ENCODE data around the gene UNC119. TPM values are rescaled to one million over a fixed set of nuclear protein-coding genes. Genes with fewer than 3 reads are reported as not detected.

Gene UNC119
- total RNA-seq, 1 experiment from 2014 or later: 57.8 TPM

DNA sequence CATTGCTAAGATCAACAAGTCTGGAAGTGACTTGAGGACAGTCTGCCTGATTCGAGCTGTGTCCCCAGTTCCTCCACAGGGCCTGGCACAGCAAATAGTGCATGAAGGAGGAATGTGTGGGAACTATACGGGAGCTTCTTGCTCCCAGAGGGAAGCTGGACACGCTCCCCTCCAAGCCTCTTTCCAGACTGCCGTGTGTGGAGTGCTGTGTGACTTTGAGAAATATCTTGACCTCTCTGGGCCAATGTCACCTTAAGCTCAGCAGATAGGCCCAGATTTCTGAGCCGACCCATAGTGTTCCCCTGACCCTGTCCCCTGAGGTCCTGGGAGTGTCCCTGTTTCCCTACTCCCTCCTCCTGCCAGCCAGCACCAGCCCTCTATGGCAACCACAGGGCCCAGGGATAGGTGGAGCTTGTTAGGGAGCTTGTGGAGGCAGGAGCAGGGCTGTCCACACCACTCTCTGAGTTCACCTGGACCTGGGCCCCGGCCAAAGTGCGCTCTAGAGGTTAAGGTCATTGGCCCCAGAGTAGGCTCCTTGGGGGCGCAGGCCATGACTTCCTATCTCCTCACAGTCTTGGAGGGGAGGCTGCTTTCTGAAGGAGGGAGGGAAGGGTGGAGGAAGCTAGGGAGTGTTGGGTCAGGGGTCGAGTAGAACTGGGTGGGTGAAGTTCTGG is 52.6 kb downstream of the UNC119 start:
- no peak for DNase-seq (ENCODE audit: low read depth)

DNA sequence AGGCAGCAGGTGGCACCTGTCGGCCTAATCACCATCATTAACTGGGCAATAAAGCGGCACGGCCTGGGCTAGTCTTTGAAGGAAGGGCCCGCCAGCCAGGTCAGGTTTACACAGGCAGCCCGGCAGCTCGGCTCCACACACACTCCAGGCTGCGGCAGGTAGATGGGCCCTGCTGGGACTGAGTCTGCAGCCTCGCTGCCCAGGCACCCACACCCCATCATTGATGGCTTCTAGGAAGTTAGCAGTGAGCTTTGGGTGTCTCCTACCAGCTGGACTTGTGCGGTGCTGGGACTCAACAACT is 53.1 kb downstream of the UNC119 start:
- no peak for DNase-seq (ENCODE audit: low read depth)

DNA sequence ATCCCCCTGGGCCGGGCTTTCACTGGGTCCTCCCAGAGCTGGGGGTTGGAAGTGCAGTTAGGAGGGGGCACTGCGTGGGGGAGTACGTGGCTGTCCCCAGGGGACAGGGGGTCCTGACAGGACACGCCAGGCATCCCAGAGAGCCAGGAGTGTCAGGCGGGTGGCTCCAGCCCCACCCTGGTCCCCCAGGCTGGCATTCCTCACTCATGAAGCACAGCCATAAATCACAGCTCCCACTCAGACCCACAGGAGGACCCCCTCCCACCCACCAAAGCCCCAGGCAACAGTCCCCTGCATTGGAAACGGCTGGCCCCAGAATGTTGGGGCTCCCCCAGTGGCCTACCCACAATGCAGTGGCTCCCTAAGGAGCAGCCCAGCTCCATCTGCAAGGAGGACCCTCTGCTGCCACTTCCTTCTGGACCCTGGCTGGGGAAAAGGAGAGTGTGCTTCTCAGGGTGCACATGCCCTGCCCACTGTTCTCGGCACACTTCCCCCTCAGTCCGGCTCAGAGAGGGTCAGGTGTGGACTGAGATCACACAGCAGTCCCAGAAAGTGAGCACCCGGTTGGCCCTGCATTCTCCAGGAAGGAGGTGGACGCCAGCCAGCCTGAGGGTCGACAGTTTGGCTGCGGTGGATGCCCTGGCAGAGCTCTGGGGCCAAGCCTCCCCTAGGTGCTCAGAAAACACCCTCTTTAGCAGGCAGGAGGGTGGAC is 53.6 kb downstream of the UNC119 start:
- no peak for DNase-seq (ENCODE audit: low read depth)

DNA sequence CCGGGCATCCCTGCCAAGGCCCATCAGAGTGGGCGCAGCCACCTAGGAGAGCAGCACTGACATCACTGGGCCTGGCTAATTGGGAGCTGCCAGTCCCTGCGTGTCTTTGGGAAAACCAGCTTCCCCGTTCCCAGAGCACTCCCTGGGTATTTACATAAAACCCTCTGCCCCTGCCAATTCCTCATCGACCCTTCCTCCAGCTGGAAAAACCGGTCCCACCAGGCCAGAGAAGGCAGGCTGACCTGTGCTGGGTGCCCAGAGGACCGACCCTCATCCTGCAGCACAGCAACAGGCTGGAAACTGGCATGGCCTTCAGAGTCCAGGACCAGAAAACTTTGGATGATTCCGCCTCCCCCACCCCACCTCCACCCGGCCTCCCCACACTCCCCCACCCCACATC is 54.5 kb downstream of the UNC119 start:
- DNase-seq (ENCODE audit: low read depth): no peak

Other genes starting within 250 kb of the UNC119 start
- 41.3 and 52.9 TPM in 2 replicates for gene TMEM97, start 233.4 kb downstream of the UNC119 start, total RNA-seq (2014; rRNA removed; shearing (Covaris generic))
- 48.6 and 63.8 TPM in 2 replicates for gene IFT20, start 217.2 kb downstream of the UNC119 start, total RNA-seq (2014; rRNA removed; shearing (Covaris generic))
- gene TNFAIP1, start 216.9 kb downstream of the UNC119 start, total RNA-seq (2014; rRNA removed; shearing (Covaris generic)): 53.1 and 64.8 TPM in 2 replicates
- gene POLDIP2, start 195.1 kb downstream of the UNC119 start, total RNA-seq (2014; rRNA removed; shearing (Covaris generic)): 173 and 192 TPM in 2 replicates
- not detected in 2 replicates for gene SEBOX, start 187.4 kb downstream of the UNC119 start, total RNA-seq (2014; rRNA removed; shearing (Covaris generic))
- gene VTN, start 182.3 kb downstream of the UNC119 start, total RNA-seq (2014; rRNA removed; shearing (Covaris generic)): not detected in 2 replicates
- 3.9 and 10.9 TPM in 2 replicates for gene SARM1, start 180.9 kb downstream of the UNC119 start, total RNA-seq (2014; rRNA removed; shearing (Covaris generic))
- gene SLC46A1, start 146.4 kb downstream of the UNC119 start, total RNA-seq (2014; rRNA removed; shearing (Covaris generic)): 2.2 and 2.4 TPM in 2 replicates
- not detected in 2 replicates for gene SLC13A2, start 79.0 kb downstream of the UNC119 start, total RNA-seq (2014; rRNA removed; shearing (Covaris generic))
- gene FOXN1, start 46.3 kb downstream of the UNC119 start, total RNA-seq (2014; rRNA removed; shearing (Covaris generic)): not detected in 2 replicates
- 34.1 and 43.0 TPM in 2 replicates for gene PIGS, start 18.9 kb upstream of the UNC119 start, total RNA-seq (2014; rRNA removed; shearing (Covaris generic))
- gene ALDOC, start 24.3 kb upstream of the UNC119 start, total RNA-seq (2014; rRNA removed; shearing (Covaris generic)): 17.1 and 18.4 TPM in 2 replicates
- 84.5 and 93.0 TPM in 2 replicates for gene SPAG5, start 46.4 kb upstream of the UNC119 start, total RNA-seq (2014; rRNA removed; shearing (Covaris generic))
- 2.8 and 5.8 TPM in 2 replicates for gene RSKR, start 61.6 kb upstream of the UNC119 start, total RNA-seq (2014; rRNA removed; shearing (Covaris generic))
- gene BLTP2, start 92.5 kb upstream of the UNC119 start, total RNA-seq (2014; rRNA removed; shearing (Covaris generic)): 160 and 168 TPM in 2 replicates
- 49.3 and 64.3 TPM in 2 replicates for gene SDF2, start 109.3 kb upstream of the UNC119 start, total RNA-seq (2014; rRNA removed; shearing (Covaris generic))
- 48.7 and 52.3 TPM in 2 replicates for gene SUPT6H, start 109.6 kb upstream of the UNC119 start, total RNA-seq (2014; rRNA removed; shearing (Covaris generic))
- 0.80 and 1.3 TPM in 2 replicates for gene PROCA1, start 159.3 kb upstream of the UNC119 start, total RNA-seq (2014; rRNA removed; shearing (Covaris generic))
- 134 and 141 TPM in 2 replicates for gene RAB34, start 165.2 kb upstream of the UNC119 start, total RNA-seq (2014; rRNA removed; shearing (Covaris generic))
- gene RPL23A, start 167.4 kb upstream of the UNC119 start, total RNA-seq (2014; rRNA removed; shearing (Covaris generic)): 1,148 and 1,282 TPM in 2 replicates
- 28.8 and 29.9 TPM in 2 replicates for gene TLCD1, start 173.6 kb upstream of the UNC119 start, total RNA-seq (2014; rRNA removed; shearing (Covaris generic))
- 3.2 and 4.5 TPM in 2 replicates for gene NEK8, start 176.2 kb upstream of the UNC119 start, total RNA-seq (2014; rRNA removed; shearing (Covaris generic))
- gene TRAF4, start 191.4 kb upstream of the UNC119 start, total RNA-seq (2014; rRNA removed; shearing (Covaris generic)): 68.7 and 80.7 TPM in 2 replicates